Measurements from ENCODE around the gene MKNK1. TPM values are rescaled to one million over a fixed set of nuclear protein-coding genes. Genes with fewer than 3 reads are reported as not detected.

Gene MKNK1
- total RNA-seq, 1 donor from 2014 or later: 42.5 TPM

DNA sequence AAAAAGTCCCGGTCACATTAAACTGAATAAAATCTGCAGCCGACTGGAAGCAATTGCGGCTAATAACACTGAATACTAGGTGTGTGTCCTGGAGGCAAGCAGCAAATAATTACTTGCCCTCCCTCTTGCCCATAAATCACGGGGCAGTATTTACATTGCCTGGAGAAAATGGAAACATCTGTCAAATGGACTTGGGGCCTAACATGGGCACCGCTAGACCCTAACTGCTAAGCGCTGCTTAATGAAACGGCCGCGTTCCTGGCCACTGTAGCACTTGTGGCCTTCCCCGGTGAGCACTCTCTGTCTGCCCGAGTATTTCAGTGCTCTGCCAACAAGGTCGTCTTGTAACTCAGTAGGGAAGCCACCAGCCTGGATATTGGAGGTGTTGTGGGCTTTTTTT lies 28.8 kb downstream of the MKNK1 start:
- DNase-seq (no peak), ATAC-seq (no peak)
- intact Hi-C loops (cut with micrococcal nuclease): no loop called here

DNA sequence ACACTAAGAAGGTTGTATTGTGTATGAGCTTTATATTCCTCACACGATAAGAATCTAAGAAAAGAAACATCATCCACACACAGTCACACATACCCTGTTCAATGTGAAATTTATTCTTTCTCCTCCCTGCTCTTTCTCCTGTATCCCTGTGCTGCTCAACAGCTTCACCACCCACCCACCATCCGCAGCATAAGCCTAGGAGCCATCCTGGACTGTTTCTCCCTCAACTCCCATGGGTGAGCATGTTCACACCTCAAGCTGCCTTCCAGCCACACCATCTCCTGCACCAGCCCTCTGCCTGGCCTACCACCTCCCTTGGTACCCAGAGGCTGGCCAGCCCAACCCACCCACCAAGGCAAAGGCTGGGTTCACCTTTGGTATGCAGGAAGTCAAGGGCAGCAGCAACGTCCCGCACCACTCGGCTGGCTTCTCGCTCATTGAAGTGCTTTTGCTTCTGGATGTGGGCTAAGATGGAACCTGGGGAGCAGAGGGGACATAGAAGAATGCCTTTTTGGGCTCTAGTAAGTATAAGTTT lies 32.3 kb downstream of the MKNK1 start:
- DNase-seq (no peak), ATAC-seq (no peak)
- intact Hi-C loops (cut with micrococcal nuclease): no loop called here

GRCh38 chr1:46569884-46570725 lies 34.0 kb downstream of the MKNK1 start:
- intact Hi-C loops (cut with micrococcal nuclease): no loop called here
- ATAC-seq (no peak), DNase-seq (no peak)

GRCh38 chr1:46569116-46569515 lies 35.0 kb downstream of the MKNK1 start:
- intact Hi-C loops (cut with micrococcal nuclease): no loop called here
- DNase-seq: no peak
- ATAC-seq: no peak

GRCh38 chr1:46568461-46568891 lies 35.6 kb downstream of the MKNK1 start:
- no peak for ATAC-seq
- intact Hi-C loops (cut with micrococcal nuclease): no loop called here

GRCh38 chr1:46563341-46563740 lies 40.7 kb downstream of the MKNK1 start:
- no peak for DNase-seq
- intact Hi-C loops (cut with micrococcal nuclease): no loop called here
- no peak for ATAC-seq

More at GRCh38 chr1:46568461-46568891, 35.6 kb downstream of the MKNK1 start:
- no peak for DNase-seq

GRCh38 chr1:46562498-46562897 lies 41.6 kb downstream of the MKNK1 start:
- ATAC-seq (no peak), DNase-seq (no peak)
- intact Hi-C loops (cut with micrococcal nuclease): no loop called here

- ATAC-seq: no peak
- DNase-seq: no peak
- intact Hi-C loops (cut with micrococcal nuclease): no loop called here
Observed at GRCh38 chr1:46558966-46559365, 45.1 kb downstream of the MKNK1 start.

GRCh38 chr1:46558141-46558963 lies 45.7 kb downstream of the MKNK1 start:
- DNase-seq: no peak
- ATAC-seq: no peak
- intact Hi-C loops (cut with micrococcal nuclease): no loop called here

- intact Hi-C loops (cut with micrococcal nuclease): no loop called here
- DNase-seq (no peak), ATAC-seq (no peak)
Observed at GRCh38 chr1:46557403-46557802, 46.7 kb downstream of the MKNK1 start.

DNA sequence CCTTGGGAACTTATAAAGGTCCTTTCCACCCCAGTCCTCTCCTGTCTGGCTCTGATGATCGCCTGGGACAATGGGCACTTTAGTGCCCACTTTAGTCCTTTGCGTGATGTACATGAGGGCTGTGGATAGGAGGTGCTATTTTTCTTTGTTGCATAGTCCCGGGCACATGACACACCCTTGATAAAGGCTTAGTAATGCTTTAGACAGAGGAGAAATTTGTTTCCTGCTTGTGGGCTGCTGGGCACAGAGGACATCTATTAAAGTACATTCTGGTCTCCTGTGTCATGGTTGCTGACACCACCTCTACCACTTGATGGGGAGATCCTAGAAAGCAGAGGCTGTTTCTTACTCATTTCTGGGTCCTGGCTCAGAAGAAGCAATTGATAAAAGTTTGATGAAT lies 47.2 kb downstream of the MKNK1 start:
- intact Hi-C loops (cut with micrococcal nuclease): no loop called here
- peak; percentile 68 for ATAC-seq
- DNase-seq: no peak

DNA sequence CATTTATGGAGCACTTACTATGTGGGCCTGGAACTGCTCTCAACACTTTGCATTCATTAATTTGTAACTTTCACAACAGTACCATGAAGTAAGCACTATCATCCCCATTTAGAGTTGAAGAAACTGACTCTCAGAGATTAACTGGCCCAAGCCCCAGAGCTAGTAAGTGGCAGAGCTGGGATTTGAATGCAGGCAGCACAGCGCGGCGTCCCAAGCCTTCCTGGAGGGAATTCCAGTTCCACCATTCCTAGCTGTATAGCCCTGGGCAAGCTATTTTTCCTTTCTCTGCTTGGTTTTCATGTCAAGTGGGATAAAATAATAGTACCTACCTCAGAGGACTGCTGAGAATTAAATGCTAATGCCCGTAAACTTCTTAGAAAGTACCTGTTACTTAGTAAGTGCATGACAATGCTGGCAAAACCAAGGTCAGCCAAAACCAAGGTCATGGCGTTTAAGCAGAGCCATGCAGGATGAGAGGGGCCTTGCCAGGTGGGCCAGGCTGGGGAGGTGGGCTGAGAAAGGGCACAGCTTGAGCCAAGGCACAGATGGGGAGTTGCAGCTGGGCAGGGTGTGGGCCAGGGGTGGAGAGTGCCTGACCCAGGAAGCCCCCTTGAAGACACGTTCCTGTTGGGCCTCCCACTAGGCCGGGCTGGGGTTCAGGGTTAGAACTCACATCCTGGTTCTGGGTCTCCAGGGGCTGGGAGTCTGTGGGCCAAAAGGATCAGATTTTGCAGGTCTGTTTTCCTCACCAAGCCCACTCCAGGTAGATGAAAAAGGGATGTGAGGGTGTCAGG lies 48.0 kb downstream of the MKNK1 start:
- ATAC-seq: no peak
- intact Hi-C loops (cut with micrococcal nuclease): no loop called here

GRCh38 chr1:46554597-46555381 lies 49.3 kb downstream of the MKNK1 start:
- intact Hi-C loops (cut with micrococcal nuclease): no loop called here
- ATAC-seq: no peak
- no peak for DNase-seq

More for the DNA sequence above, 48.0 kb downstream of the MKNK1 start:
- DNase-seq: no peak

GRCh38 chr1:46554236-46554596 lies 49.9 kb downstream of the MKNK1 start:
- ATAC-seq (no peak), DNase-seq (no peak)
- intact Hi-C loops (cut with micrococcal nuclease): no loop called here

DNA sequence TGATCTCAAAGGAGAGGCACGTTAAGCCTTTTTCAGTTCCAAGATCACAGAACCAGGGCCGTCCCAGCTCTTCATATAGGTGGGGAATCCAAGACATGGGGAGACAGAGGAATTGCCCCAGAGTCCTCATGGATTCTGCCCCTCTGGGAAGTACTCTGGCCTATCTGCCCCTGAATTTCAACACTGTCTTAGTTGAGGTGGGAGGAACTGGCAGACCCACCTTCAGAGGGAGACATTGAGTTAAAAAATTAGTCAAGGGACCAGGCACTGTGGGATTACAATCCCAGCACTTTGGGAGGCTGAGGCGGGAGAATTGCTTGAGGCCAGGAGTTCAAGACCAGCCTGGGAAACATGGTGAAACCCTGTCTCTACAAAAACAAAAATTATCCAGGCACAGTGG lies 50.6 kb downstream of the MKNK1 start:
- intact Hi-C loops (cut with micrococcal nuclease): no loop called here
- no peak for ATAC-seq
- DNase-seq: no peak

GRCh38 chr1:46552357-46553237 lies 51.5 kb downstream of the MKNK1 start:
- ATAC-seq (no peak), DNase-seq (no peak)
- intact Hi-C loops (cut with micrococcal nuclease): no loop called here

- intact Hi-C loops (cut with micrococcal nuclease): no loop called here
- DNase-seq: no peak
- no peak for ATAC-seq
Observed at GRCh38 chr1:46551597-46552095, 52.4 kb downstream of the MKNK1 start, which contains the start of gene KNCN. Gene KNCN, minus strand, starts transcription at chr1:46551647. Its CDS starts 432 bp downstream, at chr1:46551215.

All from left ventricle myocardium superior (tissue), 1 donor.